NCI-H1092 (cell line): ENCODE data around the gene TEKTIP1.

Experiments used
- DNase-seq: peaks from one replicate; lab custom pipeline; 2025; lab: John Stamatoyannopoulos, UW

Gene TEKTIP1

DNA sequence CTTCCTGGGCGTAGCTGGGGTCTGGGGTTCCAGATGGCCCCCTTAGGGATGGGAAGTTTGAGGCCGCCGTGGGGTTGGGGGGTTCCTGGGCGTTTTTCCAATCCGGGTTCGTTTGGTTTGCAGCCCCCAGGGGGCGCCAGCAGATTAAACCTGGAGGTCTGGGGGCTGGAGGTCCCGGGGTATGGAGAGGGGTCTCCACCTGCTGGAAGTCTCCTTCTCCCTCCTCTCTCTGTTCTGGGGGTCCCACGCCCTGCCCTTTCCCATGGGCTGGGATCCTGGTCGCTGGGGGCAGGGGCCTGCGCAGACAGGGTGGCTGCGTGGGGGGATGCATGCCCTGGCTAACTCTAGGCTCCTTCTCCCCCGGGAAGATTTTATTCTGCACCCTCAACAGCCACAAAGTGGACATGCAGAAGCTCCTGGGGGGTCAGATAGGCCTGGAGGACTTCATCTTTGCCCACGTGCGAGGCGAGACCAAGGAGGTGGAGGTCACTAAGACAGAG lies 47.2 kb downstream of the TEKTIP1 start:
- DNase-seq: no peak

DNA sequence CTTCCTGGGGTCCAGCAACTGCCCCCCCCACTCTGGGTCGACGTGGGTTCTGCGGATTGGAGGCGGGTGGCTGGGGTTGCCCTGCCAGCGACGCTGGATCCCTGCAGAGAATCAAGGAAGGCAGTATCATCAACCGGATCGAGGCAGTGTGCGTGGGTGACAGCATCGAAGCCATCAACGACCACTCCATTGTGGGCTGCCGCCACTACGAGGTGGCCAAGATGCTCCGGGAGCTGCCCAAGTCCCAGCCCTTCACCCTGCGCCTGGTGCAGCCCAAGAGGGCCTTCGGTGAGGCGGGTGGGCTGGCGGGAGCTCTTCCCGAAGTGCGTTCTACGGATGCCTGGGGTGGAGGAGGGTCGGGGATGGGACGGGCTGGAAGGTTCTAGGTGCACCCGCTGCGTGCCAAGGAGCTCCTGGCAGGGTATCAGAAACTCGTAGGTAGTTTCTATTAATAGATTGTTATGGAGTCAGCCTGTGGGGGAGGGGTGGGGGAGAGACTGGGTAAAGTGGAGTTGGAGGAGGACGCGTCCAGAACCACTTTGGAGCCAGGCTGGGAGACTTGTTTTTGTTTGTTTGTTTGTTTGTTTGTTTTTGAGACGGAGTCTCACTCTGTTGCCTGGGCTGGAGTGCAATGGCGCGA lies 47.9 kb downstream of the TEKTIP1 start:
- no peak for DNase-seq

DNA sequence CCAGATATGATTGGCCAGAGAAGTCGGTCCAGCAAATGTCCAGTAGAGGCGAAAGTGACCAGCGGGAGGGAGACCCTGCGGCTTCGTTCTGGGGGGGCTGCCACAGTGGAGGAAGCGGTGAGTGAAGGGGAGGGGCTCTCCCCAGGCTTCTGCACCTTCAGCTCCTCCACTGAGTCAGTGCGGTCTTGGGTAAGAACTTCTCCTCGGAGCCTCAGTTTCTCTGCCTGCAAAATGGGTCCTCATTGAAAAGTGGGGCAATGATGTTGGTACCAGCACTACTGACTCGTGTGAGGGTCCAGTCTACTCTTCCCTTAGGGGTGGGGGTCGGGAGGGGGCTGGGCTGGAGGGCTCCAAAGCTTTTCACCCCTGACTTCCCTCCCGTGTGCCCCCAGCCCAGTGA lies 50.5 kb downstream of the TEKTIP1 start:
- no peak for DNase-seq

DNA sequence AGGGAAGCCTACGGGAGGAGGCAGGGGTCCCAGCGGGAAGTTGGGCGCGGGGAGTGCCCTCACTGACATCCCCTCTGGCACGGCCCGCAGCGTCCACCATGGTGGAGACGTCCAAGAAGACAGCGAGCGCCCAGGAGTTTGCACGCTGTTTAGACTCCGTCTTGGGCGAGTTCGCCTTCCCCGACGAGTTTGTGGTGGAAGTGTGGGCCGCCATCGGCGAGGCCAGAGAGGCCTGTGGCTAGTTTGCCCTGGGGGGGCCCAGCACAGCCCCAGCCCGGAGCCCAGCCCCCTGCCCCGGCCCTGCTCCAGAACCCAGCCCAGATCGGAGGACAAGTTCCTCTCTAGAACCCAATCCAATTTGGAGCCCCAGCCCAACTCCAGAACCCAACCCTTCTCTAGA lies 51.0 kb downstream of the TEKTIP1 start:
- DNase-seq: no peak

DNA sequence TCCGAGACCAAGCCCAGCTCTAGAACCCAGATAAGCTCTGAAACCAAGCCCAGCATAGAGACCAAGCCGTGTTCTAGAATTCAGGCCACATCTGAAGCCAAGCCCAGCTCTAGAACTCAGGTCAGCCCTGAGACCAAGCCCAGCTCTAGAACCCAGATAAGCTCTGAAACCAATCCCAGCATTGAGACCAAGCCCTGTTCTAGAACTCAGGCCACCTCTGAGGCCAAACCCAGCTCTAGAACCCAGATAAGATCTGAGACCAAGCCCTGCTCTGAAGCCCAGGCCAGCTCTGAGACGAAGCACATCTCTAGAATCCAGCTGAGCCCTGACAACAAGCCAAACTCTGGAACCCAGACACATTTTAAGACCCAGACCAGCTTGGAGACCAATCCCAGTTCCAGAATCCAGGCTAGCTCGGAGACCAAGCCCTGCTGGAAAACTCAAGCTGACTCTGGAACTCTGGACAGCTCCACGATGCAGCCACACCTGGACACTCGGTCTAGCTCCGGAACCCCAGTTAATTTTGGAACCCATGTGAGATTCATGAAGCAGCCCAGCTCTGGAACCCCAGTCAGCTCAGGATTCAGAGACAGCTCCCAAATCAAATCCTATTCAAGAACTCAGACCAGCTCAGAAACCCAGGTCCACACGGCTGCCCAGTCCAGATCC lies 52.2 kb downstream of the TEKTIP1 start:
- no peak for DNase-seq

DNA sequence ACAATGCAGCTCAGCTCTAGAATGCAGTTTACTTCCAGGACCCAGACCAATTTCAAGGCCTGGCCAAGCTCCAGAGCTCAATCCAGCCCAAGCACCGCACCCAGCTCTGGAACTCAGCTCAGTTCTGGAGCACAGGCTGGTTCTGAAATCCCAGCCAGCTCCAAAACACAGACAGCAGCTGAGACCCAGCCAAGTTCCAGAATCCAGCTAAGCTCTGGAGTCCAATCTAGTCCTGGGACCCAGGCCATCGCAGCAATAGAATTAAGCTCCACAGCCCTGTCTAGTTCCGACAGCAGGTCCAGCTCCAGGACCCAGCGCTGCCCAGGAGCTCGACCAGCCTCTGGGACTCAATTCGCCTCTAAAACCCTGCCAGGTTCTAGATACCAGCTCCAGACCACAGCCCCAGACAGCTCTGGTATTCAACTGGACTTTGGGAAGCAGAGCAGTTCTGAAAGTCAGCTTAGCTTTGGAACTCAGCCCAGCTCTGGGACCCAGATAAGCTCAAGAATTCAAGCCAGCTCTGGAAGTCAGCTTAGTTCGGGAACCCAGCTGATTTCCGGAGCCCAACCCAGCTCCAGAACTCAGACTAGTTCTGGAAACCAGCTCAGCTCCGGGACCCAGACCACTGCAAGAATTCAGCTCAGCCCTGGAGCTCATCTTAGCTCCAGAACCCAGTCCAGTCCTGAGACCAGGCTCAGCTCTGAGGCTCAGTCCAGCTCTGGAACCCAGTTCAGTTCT lies 53.1 kb downstream of the TEKTIP1 start:
- DNase-seq: no peak

DNA sequence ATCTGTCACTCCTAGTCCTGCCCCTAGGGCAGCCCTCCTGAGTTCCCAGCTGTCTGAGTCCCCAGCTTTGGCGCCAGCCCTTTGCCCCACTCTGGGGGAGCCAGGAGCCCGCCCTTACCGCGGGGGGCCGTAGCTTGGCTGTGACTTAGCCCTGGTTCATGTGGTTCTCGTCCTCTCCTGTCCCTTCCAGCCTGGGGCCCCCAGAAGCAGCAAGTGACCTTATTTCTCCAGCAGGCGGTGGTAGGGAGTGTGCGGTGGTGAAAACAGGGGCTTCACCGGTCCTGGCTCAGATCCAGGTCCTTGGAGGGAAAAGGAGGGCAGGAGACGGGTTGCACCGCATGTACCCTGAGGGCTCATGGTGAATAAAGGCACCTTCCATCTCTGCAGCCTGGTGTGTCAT lies 54.2 kb downstream of the TEKTIP1 start:
- no peak for DNase-seq
